ENCODE data around the gene PLCG1. TPM values are rescaled to one million over a fixed set of nuclear protein-coding genes. Genes with fewer than 3 reads are reported as not detected.

PLCG1 gene
- total RNA-seq, 2 experiments from 2014 or later: 201 to 337 TPM

DNA sequence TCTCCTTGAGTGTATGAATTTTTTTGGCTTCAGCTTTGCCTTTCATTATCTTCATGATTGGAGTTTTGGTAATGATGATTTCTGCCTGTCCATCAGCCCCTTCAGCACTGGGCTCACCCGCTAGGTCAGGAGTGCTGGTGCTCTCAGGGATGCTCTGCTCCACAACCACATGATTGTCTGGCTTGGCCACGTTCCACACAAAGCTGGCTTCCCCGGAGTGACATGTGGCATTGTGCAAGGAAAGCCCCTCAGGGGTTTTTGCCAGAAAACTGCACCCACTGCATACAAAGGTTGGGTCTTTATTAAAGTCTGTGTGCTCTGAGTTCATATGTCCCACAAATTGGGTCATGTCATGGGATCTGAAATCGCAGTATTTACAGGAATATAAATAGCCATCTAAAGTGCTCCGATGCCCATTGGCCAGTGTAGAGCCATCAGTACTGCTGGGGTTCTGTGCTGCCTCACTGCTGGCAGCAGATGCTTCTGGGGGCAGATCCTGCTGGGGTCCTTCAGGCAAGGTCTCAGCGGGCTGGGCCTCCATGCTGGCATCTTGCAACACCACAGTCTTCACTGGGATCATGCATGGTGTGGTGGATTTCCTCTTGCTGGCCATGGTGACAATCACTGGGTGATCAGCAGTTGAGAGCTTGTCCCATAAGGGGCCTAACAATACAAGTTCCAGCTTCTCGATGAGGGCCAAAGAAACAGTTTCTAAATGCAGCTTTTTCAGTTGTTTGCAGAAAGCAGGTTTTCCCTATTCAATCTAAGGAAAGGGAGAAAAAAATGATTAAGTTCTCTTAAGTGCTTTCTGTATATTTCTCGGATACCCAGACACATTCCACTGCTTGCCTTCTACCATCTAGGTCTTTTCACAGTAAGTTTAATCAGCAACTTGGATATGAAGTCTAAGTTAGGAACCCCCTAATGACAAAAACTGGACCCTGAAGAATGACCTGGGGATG lies 67.2 kb downstream of the PLCG1 start:
- CTCF ChIA-PET: interaction anchor here (1.0 kb wide), 1 partner anchor 135 kb away, joined by 3 read pairs; no protein-coding TSS in a partner anchor
- no peak overlapping the region for H3K4me3 Mint-ChIP-seq
- no peak overlapping the region for H3K27ac Mint-ChIP-seq
- DNase-seq (no peak), ATAC-seq (no peak)
- no peaks in the 10 kb centered on the region for H3K9me3 Mint-ChIP-seq (ENCODE audit: low read depth)
- H3K27me3 Mint-ChIP-seq: no peaks in the 10 kb centered on the region
- no peaks in the 10 kb centered on the region for H3K4me1 Mint-ChIP-seq
- peaks cover 5% of the 10 kb centered on the region for H3K36me3 Mint-ChIP-seq

DNA sequence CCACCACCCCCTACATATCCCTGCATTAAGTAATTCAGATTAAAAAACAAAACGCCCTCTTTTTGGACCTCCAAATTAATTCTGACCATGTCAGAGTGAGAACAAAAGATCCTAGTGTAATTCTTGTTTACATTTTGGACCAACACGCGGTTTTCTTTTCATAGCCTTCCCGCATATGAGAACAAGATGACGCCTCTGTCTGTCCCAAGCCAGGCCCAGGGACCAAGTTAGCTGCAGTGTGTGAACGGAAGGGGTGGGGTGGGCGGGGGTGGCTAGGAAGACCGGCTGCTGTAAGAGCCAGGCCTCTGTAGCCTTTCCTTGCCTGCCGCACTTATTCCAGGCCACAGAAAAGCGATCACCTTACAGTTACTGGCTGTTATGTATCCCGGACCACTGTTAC lies 68.0 kb downstream of the PLCG1 start:
- ATAC-seq: no peak
- H3K4me1 Mint-ChIP-seq: no peaks in the 10 kb centered on the region
- H3K36me3 Mint-ChIP-seq: peaks cover under 1% of the 10 kb centered on the region
- DNase-seq: no peak
- CTCF ChIA-PET: interaction anchor here (1.9 kb wide), 1 partner anchor 70 kb away, joined by 5 read pairs; no protein-coding TSS in a partner anchor
- no peak overlapping the region for H3K4me3 Mint-ChIP-seq
- H3K9me3 Mint-ChIP-seq (ENCODE audit: low read depth): no peaks in the 10 kb centered on the region
- H3K27ac Mint-ChIP-seq: no peak overlapping the region
- no peaks in the 10 kb centered on the region for H3K27me3 Mint-ChIP-seq

DNA sequence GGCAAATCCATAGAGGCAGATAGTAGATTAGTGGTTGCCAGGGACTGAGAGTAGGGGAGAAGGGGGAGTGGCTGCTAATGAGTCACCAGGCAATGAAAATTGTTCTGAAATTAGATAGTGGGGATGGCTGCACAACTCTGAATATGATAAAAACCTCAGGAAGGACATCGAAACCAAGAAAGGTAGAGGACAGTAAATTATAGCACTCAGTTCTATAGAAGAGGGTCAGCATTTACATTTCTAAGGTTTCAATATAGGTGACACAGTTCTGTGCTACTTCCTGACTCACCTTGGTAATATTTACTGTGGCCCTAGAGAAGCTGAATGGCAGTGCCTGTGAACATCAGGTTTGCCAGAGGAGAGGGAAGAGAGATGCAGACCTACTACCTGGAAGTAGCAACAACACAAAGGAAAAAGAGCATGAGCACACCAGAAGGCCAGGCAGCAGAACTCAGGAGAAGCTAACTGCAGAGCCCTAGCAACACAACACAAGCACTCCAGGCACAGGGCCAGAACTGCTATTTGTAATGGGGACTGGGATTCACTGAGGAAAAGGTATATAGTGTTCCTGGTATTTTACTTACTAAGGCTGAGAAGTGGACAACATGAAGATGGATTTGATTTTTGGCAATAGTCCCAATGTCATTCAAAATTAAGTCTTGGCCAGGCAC lies 75.9 kb downstream of the PLCG1 start:
- no peaks in the 10 kb centered on the region for H3K27me3 Mint-ChIP-seq
- CTCF ChIA-PET: no interaction called here
- no peak overlapping the region for H3K27ac Mint-ChIP-seq
- no peak for ATAC-seq
- DNase-seq: no peak
- H3K4me1 Mint-ChIP-seq: no peaks in the 10 kb centered on the region
- H3K36me3 Mint-ChIP-seq: no peaks in the 10 kb centered on the region
- H3K4me3 Mint-ChIP-seq: no peak overlapping the region
- no peaks in the 10 kb centered on the region for H3K9me3 Mint-ChIP-seq (ENCODE audit: low read depth)

DNA sequence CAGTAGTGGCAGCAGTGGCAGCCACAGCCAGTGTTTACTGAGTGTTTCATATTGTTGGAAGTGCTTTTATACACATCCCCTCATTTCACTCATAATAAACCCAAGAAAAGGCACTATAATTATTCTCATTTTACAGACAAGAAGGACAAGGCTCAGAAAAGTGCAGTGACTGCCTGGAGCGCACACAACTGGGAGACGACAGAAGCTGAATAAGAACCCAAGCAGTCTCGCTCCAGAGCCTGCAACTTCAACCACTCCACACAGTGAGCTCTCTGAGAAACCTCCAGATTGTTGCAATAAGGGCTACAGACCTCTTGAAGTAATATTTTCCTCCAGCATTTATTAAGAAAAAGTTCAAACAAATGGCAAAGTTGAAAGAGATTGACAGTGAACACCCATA lies 76.9 kb downstream of the PLCG1 start:
- no peak for ATAC-seq
- Mint-ChIP-seq H3K4me1 (no peaks in the 10 kb centered on the region), H3K27ac (no peak overlapping the region), H3K36me3 (no peaks in the 10 kb centered on the region), H3K27me3 (no peaks in the 10 kb centered on the region), H3K4me3 (no peak overlapping the region), H3K9me3 (ENCODE audit: low read depth) (no peaks in the 10 kb centered on the region)
- CTCF ChIA-PET: interaction anchor here (1.8 kb wide), 1 partner anchor 11 kb away, joined by 5 read pairs; no protein-coding TSS in a partner anchor
- no peak for DNase-seq

DNA sequence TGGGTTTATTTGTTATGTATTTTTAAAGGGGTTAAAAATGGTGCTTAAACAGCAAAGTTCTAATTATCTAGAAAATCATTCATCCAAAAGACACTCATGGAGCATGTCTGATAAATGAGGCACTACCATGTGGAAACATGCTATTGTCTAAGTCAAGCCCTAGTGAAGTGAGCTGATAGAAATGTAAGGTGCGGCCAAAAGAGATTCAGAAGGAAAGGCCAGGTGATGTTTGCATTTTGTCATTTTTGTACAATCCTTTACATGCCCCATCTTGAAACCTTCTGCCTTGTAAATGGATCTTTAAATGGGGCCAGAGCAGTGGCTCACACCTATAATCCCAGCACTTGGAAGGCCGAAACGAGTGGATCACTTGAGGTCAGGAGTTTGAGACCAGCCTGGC lies 77.3 kb downstream of the PLCG1 start:
- H3K9me3 Mint-ChIP-seq (ENCODE audit: low read depth): no peaks in the 10 kb centered on the region
- H3K36me3 Mint-ChIP-seq: no peaks in the 10 kb centered on the region
- CTCF ChIA-PET: interaction anchor here (1.8 kb wide), 1 partner anchor 10 kb away, joined by 5 read pairs; no protein-coding TSS in a partner anchor
- no peak overlapping the region for H3K27ac Mint-ChIP-seq
- ATAC-seq (no peak), DNase-seq (no peak)
- H3K4me3 Mint-ChIP-seq: no peak overlapping the region
- no peaks in the 10 kb centered on the region for H3K4me1 Mint-ChIP-seq
- no peaks in the 10 kb centered on the region for H3K27me3 Mint-ChIP-seq

DNA sequence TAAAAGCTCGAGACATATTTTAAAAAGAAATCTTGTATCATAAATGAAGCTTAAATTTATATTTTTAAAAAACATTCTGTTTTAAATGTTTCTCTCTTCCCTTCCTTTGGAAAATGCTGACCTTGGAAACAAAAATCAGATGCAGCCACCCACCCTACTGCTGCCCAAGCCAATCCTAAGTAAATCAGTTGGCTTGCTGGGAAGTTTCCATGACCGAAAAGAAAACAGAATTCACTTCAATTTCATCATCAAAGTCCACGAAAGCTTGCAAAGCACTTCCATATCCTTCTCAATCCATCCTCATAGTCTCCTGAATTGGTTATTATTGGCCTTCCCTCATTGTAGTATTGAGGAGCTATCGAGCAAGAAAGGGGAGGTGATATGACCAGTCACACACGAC lies 80.1 kb downstream of the PLCG1 start:
- Mint-ChIP-seq H3K27ac (no peak overlapping the region), H3K27me3 (no peaks in the 10 kb centered on the region), H3K4me3 (no peak overlapping the region), H3K9me3 (ENCODE audit: low read depth) (no peaks in the 10 kb centered on the region), H3K36me3 (no peaks in the 10 kb centered on the region), H3K4me1 (no peaks in the 10 kb centered on the region)
- DNase-seq (no peak), ATAC-seq (no peak)
- CTCF ChIA-PET: interaction anchor here (0.8 to 1.5 kb wide), 3 partner anchors 18 to 254 kb away, joined by 3 read pairs; no protein-coding TSS in a partner anchor

DNA sequence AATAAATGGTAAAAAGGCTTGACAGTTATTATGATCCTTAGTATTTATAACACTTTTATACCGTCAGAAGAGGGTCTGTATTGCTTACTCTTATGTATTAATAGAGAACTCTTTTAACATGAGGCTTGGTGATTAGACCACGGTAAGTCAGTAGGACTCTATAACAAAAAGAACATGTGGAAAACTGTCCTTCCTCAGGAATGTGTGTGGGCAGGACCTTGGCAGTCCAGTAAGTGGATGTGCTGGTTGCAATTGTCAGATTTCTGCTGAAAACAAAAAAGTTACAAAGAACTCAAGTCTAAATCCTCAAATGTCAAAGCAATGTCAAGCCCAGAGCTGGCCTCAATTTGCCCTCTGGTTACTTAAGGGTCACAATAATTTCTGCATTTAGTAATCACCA lies 81.1 kb downstream of the PLCG1 start:
- Mint-ChIP-seq H3K4me3 (no peak overlapping the region), H3K27me3 (no peaks in the 10 kb centered on the region), H3K4me1 (no peaks in the 10 kb centered on the region), H3K27ac (no peak overlapping the region), H3K36me3 (no peaks in the 10 kb centered on the region), H3K9me3 (ENCODE audit: low read depth) (no peaks in the 10 kb centered on the region)
- CTCF ChIA-PET: interaction anchor here (1.2 to 1.5 kb wide), 2 partner anchors 14 to 255 kb away, joined by 3 to 7 read pairs; no protein-coding TSS in a partner anchor
- ATAC-seq (no peak), DNase-seq (no peak)

DNA sequence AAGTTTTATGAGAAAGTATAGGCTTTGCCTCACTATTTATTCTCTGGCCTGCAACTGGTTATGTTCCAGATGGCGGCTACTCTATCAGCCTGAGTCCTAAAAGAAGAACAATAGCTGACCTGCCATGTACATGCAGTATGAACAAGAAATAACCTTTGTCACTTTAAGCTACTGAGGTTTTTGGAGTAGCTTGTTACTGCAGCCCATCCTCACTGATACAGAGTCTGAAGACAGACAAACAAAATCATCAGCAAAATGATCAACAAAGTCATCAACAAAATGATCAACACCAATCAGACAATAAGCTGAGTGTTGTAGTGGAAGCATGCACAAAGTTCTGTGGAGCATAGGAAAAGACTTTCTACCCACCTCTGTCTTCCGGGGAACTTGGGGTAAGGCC lies 82.5 kb downstream of the PLCG1 start:
- no peaks in the 10 kb centered on the region for H3K27me3 Mint-ChIP-seq

DNA sequence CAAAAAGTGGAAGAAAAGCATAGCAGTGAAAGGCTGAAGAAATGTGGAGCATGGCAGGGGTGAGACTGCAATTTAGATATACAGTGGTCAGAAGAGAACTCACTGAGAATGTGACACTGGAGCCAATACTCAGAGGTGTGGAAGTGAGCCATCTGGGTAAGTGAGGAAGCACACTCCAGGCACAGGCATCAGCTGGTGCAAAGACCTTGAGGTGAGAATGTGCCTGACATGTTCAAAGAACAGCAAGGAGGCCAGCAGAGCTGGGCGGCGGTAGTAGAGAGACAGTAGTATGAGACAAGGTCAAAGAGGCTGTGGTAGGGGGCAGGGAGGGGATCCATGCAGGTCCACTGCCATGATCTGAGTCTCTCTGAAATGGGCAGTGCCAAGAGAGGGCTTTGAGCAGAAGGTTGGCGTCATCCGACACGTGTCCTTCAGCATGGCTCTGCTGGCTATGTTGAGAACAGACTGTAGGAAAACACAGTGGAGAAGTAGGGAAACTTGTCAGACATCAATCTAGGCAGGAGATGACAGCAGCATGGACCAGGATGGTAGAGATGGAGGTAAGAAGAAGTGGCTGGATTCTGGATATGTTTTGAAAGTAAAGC lies 84.4 kb downstream of the PLCG1 start:
- Mint-ChIP-seq H3K36me3 (no peaks in the 10 kb centered on the region), H3K4me3 (no peak overlapping the region), H3K4me1 (no peaks in the 10 kb centered on the region), H3K27ac (no peak overlapping the region), H3K9me3 (ENCODE audit: low read depth) (no peaks in the 10 kb centered on the region), H3K27me3 (no peaks in the 10 kb centered on the region)
- ATAC-seq (no peak), DNase-seq (no peak)
- CTCF ChIA-PET: no interaction called here

More for the DNA sequence above, 82.5 kb downstream of the PLCG1 start:
- no peaks in the 10 kb centered on the region for H3K36me3 Mint-ChIP-seq
- H3K4me1 Mint-ChIP-seq: no peaks in the 10 kb centered on the region
- H3K4me3 Mint-ChIP-seq: no peak overlapping the region
- ATAC-seq (no peak), DNase-seq (no peak)
- no peaks in the 10 kb centered on the region for H3K9me3 Mint-ChIP-seq (ENCODE audit: low read depth)
- H3K27ac Mint-ChIP-seq: no peak overlapping the region
- CTCF ChIA-PET: interaction anchor here (1.2 kb wide), 1 partner anchor 13 kb away, joined by 7 read pairs; no protein-coding TSS in a partner anchor

DNA sequence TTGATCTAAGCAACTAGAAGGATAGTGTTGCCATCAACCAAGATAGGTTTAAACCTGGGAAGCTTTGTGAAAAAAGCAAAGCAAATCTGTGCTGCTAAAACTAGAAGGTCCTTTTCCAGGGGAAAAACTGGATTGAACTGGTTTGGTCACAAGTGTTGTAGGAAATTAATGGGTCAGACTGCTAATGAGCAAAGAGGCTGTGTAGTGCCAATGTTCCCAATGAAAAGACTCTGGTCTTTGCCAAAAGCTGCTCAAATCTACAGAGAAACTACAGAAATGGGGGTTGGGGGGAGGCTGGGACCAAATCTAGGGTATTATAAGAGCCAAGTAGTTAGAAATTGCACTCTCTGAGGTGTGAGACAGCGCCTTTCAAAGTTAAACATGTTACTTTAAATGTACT lies 85.0 kb downstream of the PLCG1 start:
- no peak overlapping the region for H3K4me3 Mint-ChIP-seq
- ATAC-seq (no peak), DNase-seq (no peak)
- no peaks in the 10 kb centered on the region for H3K9me3 Mint-ChIP-seq (ENCODE audit: low read depth)
- H3K4me1 Mint-ChIP-seq: no peaks in the 10 kb centered on the region
- CTCF ChIA-PET: no interaction called here
- no peak overlapping the region for H3K27ac Mint-ChIP-seq
- no peaks in the 10 kb centered on the region for H3K27me3 Mint-ChIP-seq
- no peaks in the 10 kb centered on the region for H3K36me3 Mint-ChIP-seq

DNA sequence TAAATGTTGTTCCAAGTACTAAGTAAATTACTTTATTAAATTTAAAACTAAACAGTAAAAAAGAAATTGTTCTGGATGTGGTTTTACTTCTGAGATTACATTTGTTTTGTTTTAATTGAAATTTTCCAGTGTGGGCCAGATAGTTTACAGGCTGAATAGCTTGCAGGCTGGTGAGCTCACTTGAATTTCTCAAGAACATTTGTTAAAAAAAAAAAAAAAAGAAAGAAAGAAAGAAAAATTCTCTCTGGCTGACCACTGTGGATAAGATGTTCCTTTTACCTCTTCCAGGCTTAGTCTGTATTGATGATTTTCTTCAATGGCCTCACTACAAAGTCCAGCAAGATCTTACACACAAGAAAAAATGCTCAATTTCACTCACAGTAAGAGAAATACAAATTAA lies 85.4 kb downstream of the PLCG1 start:
- Mint-ChIP-seq H3K36me3 (no peaks in the 10 kb centered on the region), H3K27me3 (no peaks in the 10 kb centered on the region), H3K4me3 (no peak overlapping the region), H3K27ac (no peak overlapping the region), H3K9me3 (ENCODE audit: low read depth) (no peaks in the 10 kb centered on the region), H3K4me1 (no peaks in the 10 kb centered on the region)
- no peak for ATAC-seq
- DNase-seq: no peak
- CTCF ChIA-PET: no interaction called here

DNA sequence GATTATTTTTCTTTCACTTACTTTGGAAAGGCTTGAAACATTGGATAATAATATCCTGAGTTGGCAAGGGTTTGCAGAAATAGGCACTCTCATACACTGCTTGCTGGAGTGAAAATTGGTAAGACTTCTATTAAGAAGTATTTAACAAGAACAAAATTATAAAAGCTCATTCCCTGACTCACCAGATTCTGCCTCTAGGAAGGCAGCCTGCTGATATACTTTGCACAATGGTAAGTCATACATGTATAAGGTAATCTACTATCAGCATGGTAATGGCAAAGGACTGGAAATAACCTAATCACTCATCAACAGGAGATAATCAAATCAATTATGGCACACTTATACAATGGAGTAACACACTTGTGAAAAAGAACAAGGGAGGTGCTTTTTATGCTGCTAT lies 85.8 kb downstream of the PLCG1 start:
- Mint-ChIP-seq H3K9me3 (ENCODE audit: low read depth) (no peaks in the 10 kb centered on the region), H3K27ac (no peak overlapping the region), H3K4me3 (no peak overlapping the region), H3K27me3 (no peaks in the 10 kb centered on the region), H3K4me1 (no peaks in the 10 kb centered on the region), H3K36me3 (no peaks in the 10 kb centered on the region)
- ATAC-seq: no peak
- CTCF ChIA-PET: interaction anchor here (1.6 to 2.1 kb wide), 2 partner anchors 10 to 88 kb away, joined by 10 read pairs; no protein-coding TSS in a partner anchor
- DNase-seq: no peak

DNA sequence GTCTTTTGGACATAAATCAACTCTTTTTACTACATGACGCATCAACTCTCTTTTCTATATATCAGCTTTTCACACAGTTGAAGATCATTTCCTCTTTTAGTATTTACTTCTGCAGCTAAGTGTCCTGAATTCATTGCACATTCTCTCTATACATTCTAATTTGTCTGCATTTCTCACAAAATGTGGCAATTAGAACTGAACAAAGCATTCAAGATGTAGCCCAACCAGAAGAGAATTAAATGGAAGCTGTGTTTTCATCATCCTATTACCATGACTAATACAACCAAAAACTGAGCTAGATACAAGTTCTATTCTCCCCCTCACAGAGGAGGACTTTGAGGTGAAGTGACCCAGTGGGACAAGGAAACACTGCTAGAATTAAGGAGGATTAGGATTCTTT lies 86.9 kb downstream of the PLCG1 start:
- H3K4me3 Mint-ChIP-seq: no peak overlapping the region
- CTCF ChIA-PET: interaction anchor here (1.3 to 2.3 kb wide), 6 partner anchors 9 to 92 kb away, joined by 3 to 10 read pairs (median 7); no protein-coding TSS in a partner anchor
- DNase-seq (no peak), ATAC-seq (no peak)
- no peaks in the 10 kb centered on the region for H3K9me3 Mint-ChIP-seq (ENCODE audit: low read depth)
- no peaks in the 10 kb centered on the region for H3K36me3 Mint-ChIP-seq
- peaks cover 7% of the 10 kb centered on the region for H3K4me1 Mint-ChIP-seq
- H3K27me3 Mint-ChIP-seq: no peaks in the 10 kb centered on the region
- H3K27ac Mint-ChIP-seq: no peak overlapping the region
